Keratinocyte (primary cell): ENCODE data around the gene CCSER1.

Experiments used
- EZH2 ChIP-seq: IDR thresholded peaks from one replicate; pipeline ENCODE4 v1.6.1; 2012; ENCODE audit warnings: inconsistent platforms, mild to moderate bottlenecking, low read length, moderate library complexity
- TF ChIP-seq, protein P1 (sequence below), 3 experiments: IDR thresholded peaks in 1 of 3; conservative IDR thresholded peaks in 1 of 3; optimal IDR thresholded peaks in 1 of 3; 2 replicates in 2 of 3; 3 replicates in 1 of 3; pipeline versions ENCODE3 to v1.5.1; 2011; ENCODE audit warnings: low read length in 3 of 3, mild to moderate bottlenecking in 3 of 3, moderate library complexity in 2 of 3, control low read depth in 1 of 3, inconsistent platforms in 1 of 3; ENCODE audit not compliant: insufficient read depth in 2 of 3; ENCODE audit errors: extremely low read depth in 1 of 3

DNA sequence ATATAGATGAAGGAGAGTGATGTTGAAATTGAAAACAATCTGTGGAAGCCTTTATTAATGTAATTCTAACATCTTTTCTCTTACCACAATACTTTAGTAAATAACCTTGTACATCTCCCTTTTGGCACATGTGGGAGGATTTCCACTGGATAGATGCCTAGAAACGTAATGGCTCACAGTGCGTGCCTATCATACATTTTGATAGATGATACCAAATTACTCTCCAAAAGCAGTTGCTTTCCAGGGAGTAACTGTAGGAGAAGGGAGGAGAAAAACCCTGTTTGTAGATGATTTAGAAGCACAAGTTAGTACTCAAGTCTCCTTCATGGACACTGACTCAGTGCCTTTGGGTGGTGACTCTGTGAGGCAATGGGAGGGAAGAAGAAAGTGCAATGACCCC, 476.3 kb downstream of the CCSER1 start:
- TF ChIP-seq, protein P1, sequence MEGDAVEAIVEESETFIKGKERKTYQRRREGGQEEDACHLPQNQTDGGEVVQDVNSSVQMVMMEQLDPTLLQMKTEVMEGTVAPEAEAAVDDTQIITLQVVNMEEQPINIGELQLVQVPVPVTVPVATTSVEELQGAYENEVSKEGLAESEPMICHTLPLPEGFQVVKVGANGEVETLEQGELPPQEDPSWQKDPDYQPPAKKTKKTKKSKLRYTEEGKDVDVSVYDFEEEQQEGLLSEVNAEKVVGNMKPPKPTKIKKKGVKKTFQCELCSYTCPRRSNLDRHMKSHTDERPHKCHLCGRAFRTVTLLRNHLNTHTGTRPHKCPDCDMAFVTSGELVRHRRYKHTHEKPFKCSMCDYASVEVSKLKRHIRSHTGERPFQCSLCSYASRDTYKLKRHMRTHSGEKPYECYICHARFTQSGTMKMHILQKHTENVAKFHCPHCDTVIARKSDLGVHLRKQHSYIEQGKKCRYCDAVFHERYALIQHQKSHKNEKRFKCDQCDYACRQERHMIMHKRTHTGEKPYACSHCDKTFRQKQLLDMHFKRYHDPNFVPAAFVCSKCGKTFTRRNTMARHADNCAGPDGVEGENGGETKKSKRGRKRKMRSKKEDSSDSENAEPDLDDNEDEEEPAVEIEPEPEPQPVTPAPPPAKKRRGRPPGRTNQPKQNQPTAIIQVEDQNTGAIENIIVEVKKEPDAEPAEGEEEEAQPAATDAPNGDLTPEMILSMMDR (optimal IDR thresholded peaks at IDR 0.05 in 1 of 3, IDR thresholded peaks at IDR 0.05 in 1 of 3, conservative IDR thresholded peaks at IDR 0.05 in 1 of 3; ENCODE audit: extremely low read depth in 1 of 3, insufficient read depth in 2 of 3, low read length in 3 of 3) = no peak
- TF ChIP-seq EZH2 = no peak
